ENCODE data around the gene EMC9.
"Not testable (repeated sequence)": the region's sequence is repeated elsewhere in the genome, so short reads cannot be mapped to it uniquely, and the experiment has no call there.

Gene EMC9

DNA sequence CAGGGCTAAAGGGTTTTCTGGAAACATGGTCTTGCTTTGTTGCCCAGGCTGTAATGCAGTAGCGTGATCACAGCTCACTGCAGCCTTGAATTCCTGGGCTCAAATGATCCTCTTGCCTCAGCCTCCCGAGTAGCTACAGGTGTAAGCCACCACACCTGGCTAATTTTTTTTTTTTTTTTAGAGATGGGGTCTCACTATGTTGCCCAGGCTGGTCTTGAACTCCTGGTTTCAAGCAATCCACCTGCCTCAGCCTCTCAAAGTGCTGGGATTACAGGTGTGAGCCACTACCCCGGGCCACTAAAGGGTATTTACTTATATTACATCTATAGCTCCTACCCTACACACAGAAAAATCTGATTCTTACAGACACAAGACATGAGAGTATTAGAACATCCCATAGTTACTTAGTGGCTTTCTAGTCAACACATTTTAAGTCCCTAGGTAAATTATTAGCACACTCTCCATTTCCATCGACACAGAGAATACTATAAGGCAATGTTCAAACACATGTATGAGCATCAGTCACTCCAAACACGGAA, 33.0 kb downstream of the EMC9 start:
- DNase-seq (ENCODE audit: low read depth, low spot score), result no peak

- DNase-seq (ENCODE audit: low read depth, low spot score), result no peak
Observed at GRCh38 chr14:24106672-24107271, 34.6 kb downstream of the EMC9 start.

GRCh38 chr14:24105609-24106239, 35.7 kb downstream of the EMC9 start:
- DNase-seq (ENCODE audit: low read depth, low spot score), result not testable (repeated sequence)

GRCh38 chr14:24103451-24103850, 37.9 kb downstream of the EMC9 start:
- no peak for DNase-seq (ENCODE audit: low read depth, low spot score)

- no peak for DNase-seq (ENCODE audit: low read depth, low spot score)
Observed at GRCh38 chr14:24102357-24103048, 38.9 kb downstream of the EMC9 start.

DNA sequence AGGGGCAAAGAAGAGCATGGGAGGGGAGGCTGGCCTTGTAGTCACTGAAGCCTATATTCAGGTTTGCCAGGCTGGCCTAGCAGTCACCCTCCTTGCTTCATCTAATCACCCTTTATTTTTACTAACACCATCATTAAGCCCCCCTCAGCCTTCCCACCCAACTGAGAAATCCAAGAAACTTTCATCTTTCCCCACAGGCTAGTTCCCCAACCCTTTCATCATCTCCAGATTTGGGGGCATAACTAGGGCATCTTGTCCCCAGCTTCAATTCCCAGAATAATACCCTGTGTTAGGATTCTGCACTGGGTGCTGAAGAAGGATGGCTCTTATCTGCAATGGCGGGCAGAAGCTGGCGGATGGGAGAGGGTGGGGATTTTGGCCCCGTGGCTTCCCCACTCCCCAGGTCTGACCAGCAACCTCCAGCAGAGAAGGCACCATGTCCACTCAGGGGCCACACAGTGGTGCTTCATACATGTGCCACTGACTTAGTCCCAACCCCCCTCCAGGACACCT, 40.4 kb downstream of the EMC9 start:
- DNase-seq (ENCODE audit: low read depth, low spot score), result no peak

GRCh38 chr14:24100197-24100981, 41.0 kb downstream of the EMC9 start:
- no peak for DNase-seq (ENCODE audit: low read depth, low spot score)

GRCh38 chr14:24098927-24099813, 42.2 kb downstream of the EMC9 start:
- DNase-seq (ENCODE audit: low read depth, low spot score), result no peak

DNA sequence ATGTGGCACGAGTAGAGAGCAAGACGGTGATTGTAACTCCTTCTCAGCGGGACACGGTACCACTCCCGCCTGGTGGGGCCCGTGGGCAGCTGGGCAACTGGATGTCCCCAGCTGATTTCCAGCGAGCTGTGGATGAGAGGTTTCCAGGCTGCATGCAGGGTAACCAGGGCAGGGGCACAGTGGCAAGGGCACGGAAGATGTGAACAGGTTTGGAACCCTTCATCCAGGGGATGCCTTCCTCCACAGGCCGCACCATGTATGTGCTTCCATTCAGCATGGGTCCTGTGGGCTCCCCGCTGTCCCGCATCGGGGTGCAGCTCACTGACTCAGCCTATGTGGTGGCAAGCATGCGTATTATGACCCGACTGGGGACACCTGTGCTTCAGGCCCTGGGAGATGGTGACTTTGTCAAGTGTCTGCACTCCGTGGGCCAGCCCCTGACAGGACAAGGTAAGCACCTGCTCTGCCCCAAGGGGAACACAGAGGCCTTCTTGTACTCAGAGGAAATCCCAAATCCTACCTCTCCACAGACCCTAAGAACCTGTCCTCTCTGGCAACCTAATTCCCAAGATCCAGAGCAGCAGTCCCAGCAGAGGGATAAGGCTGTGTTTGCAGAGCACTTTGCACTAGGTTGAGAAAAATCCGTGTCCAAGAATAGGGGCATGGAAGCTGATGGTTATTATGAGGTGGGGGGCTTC, 43.0 kb downstream of the EMC9 start:
- no peak for DNase-seq (ENCODE audit: low read depth, low spot score)

DNA sequence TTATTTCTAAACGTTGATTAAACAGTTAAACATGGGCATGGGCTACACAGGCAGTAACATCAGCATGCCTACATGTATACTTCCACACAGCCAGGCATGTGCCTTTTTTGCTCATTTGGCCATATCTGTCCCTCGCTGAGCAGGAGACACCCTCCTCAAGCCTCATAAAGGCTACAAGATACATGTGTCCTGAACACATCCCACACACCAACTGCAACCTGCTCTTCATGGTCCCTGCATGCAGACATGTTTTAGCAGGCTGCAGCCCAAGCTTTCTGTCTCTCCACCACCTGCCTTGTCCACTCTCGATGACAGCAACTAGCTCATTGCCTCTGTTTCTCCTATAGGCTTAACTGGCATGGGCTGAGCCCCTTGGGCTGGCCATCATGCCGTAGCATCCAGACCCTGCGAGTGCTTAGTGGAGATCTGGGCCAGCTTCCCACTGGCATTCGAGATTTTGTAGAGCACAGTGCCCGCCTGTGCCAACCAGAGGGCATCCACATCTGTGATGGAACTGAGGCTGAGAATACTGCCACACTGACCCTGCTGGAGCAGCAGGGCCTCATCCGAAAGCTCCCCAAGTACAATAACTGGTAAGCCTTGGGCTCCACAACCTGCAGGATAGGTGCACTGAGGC, 44.7 kb downstream of the EMC9 start:
- no peak for DNase-seq (ENCODE audit: low read depth, low spot score)

DNA sequence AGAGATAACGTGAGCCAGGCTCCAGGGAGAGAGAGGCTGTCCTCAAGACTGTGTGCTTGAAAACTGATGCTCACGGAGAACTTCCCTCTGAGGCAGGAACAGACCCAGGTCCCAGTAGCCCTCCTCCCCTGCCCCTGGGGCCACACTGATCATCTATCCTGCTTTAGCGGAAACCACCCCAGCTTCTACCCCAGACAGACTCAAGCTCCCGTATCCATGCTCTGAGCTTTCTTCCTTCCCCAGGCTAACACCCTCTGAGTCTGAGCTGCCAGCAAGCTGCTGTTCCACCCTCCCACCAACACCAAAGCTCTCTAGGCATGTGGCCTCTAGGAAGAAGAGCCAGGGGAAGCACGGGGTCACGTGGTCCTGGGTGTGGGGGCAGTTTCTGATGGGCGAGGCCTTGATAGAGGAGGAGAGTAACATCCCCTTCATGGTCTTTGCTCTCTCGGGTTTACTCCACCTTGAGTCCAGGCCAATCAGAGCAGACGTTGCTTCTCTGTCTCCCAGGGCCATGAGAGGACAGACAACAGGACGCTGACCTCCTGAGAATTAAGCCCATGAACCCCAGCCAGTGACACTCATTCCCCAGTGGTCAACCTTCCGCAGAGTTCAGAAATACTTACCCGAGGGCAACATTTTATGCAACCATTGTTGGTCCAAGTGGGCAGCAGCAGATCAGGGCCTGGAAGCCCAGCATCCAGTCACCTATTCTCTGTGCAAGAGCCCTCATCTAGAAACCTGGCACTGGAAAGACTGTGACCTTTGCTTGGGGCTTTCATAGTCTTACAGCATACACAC, 45.9 kb downstream of the EMC9 start:
- peak; percentile 70 for DNase-seq (ENCODE audit: low read depth, low spot score)

DNA sequence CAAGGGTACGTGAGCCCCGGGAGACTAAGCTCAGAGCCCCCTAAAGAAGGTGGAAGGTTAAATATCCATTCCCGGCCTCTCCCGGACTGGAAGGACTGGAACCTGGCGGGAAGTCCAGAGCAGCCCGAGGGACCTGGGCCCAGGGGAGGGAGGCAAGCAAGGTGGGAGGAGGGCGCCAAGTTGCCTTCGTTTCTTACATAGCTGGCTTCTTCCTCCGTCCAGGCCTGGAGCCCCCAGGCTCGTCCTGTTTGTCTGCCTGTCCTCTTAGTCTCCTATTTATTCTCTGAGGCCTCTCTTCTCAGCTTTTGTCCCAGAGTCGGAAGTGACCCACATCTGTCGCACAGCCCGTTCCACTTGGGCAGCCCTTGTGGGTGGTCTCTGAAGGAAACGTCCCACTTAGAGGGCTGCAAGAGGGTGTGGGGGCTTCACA, 46.5 kb downstream of the EMC9 start:
- DNase-seq (ENCODE audit: low read depth, low spot score), result peak; percentile 61

- DNase-seq (ENCODE audit: low read depth, low spot score), result peak; percentile 94
Observed at GRCh38 chr14:24093901-24094840, 47.2 kb downstream of the EMC9 start, which contains the start of gene PCK2. Gene PCK2, plus strand, starts transcription at chr14:24094311. Its CDS starts 95 bp downstream, at chr14:24094406.

DNA sequence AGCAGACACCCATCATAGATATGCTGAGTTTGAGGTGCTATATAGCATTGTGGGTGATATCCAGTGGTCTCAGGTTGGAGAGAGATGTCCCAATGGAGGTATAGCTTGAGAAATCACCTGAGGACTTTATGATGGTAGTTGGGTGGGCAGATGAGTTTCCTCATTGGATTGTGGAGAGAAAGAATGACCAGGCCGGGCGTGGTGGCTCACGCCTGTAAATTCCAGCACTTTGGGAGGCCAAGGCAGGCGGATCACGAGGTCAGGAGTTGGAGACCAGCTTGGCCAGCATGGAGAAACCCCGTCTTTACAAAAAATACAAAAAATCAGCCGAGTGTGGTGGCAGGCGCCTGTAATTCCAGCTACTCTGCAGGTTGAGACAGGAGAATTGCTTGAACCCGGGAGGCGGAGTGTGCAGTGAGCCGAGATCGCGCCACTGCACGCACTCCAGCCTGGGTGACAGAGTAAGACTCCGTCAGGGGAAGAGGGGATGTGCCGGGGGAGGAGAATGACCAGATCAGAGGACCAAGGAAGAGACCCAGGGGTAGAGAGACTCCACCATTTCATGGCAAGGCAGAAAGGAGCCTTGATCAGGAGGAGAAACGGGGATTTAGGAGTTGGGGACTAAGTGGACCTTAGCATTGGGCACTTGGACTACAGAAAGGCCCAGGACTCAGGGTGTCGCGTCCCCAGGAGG, 48.0 kb downstream of the EMC9 start:
- DNase-seq (ENCODE audit: low read depth, low spot score), result no peak

DNA sequence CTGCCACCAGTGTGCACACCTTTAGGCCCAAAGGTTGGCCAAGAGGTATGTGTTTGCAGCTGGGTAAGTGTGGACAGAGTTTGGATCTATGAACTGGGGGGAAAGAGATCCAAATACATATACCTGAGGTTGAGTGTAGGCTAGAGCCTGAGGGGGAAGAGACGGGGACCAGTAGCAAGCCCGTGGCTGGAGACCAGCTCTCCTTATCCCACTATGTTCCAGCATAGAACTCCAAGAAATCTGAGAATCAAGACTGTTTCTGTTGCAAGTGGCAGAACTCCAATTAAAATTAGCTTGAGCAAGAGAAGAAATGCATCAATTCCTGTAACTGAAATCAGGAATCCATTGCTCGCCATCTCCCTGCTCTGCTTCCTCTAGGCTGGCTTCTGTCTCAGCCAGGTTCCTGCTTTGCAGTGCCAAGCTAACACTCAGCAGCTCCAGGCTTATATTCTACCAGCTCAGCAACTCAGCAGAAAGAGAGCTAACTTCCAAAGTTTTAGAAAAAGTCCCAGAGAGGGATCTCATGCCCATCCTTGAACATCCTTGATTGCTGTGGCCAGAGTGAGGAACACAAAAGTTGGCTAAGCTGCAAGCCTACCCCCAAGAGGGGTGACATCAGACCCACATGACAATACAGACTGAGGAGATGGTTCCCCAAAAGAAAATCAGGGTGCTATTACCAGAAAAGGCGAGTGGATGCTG, 48.7 kb downstream of the EMC9 start:
- no peak for DNase-seq (ENCODE audit: low read depth, low spot score)

DNA sequence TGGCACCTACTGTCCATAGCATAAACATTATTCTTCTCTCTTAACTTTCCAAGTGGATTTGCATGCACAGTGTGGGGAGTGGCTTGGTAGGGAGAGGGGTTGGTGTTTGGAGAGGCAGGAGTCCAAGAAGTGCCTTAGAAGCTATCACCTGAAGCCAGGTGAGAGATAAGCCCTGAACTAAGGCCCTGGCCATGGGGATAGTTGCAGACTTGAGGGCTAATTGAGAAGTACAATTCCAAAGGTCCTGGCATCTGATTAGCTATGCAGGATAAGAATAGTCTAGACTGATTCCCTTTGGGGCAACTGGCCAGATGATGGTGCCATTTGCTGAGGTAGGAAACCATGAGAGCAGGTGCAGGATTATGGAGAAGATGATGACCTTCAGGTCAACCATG, 49.3 kb downstream of the EMC9 start:
- DNase-seq (ENCODE audit: low read depth, low spot score), result no peak

All from ELF-1 (cell line).